GM21717 (cell line): Measurements from ENCODE around the gene VGLL4.

Experiments used
- ATAC-seq: cut with Tn5 transposase; IDR thresholded peaks from one replicate; pipeline ENCODE4 v1.9.1; 2021; ENCODE audit warnings: mild to moderate bottlenecking, moderate library complexity; ENCODE audit not compliant: unreplicated experiment

Gene VGLL4

DNA sequence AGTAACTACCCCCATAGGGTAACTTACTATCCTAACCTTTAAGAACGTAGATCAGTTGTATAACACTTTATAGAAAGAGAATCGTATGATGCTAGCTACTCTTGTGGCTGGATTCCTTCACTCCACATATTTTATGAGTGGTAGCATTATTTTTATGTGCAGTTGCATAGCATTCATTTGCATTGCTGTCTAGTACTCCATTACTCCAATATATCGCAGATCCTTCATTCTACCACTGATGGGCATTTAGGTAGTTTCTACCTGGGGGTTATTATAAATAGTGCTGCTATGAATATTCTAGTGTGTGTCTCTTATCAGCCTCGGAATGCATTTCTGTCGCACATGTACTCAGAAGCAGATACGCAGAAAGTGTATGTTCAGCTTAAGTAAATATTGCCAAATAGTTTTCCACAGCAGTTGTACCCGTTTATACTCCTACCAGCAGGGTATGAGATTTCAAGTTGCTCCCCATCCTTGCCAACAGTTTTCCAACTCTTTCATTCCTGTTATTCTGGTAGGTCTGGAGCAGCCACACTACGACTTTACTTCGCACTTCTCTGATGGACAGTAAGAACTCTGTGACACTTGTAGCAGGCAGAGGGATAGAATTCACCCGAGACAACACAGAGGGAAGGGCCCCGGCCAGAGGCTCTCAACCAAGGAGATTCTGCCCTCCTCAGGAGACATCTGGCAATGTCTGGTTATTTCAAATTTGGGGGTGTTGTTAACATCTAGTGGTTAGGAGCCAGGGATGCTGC is 9.8 kb upstream of the VGLL4 start:
- no peak for ATAC-seq

DNA sequence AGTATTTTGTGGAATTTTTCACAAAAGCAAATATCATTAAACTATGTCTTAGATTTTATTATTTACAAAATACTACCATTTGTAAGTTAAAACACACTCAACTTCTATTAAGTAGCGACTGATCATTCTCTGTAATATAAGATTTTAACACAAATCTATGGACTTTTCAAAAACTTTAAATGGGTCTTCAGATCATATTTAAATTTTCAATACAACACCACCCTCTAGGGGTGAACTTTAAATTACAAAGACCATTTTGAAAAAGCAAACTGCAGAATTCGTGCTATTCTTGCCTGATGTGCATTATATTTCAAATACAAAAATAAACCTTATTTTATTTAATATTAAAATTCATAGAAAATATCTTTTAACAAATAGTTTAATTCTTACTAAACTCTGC is 8.2 kb upstream of the VGLL4 start:
- no peak for ATAC-seq

DNA sequence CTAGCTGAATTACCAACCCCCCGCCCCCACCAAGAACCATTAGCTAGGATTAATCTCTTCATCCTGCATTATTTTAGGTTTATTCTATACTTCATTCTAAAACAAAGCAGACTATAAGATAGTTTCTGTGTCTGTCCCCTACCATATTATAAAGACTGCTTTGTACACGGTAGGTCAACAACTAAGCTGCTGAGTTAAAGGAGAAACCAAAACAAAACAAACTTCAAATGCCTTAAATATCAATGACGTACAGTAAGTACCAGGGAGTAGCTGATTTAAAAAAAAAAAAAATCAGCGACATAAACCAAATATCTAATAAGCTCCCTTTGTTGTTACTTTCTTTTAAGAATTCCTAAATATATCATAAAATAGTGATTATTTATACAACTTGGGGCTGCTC is 7.8 kb upstream of the VGLL4 start:
- no peak for ATAC-seq

DNA sequence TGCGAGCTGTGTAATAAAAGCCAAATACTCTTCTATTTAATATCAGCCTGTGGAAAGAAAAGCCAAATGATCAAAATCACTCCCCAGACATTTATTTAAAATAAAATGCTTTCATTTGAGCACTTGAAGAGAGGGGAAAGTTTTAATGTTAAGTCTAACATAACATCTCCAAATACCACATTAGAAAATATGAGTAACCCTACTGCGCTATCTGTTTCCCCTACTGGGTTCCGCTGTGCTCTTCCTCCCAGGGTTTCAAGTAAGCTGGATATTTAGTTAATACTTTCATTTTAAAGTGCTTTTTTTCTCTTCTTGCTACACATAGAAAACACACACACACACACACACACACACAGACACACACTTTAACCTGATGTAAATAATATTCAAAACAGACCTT is 6.7 kb upstream of the VGLL4 start:
- ATAC-seq = no peak

DNA sequence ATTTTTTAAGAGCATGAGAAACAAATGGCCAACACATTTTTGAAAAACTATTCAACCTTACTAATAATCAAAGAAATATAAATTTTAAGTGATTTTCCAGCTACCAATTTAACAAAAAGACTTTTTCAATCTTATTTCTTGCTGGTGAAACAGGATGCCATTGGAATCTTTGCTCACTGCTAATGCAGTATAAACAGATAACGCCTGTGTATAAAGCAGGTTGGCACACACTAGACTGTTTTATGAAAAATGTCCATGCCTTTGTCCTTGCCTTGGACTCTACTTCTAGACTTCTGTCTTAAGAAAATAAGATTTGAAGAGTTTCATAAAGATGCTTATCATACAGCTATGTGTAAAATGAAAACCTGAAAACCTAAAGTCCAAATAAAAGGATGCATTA is 5.0 kb upstream of the VGLL4 start:
- no peak for ATAC-seq

DNA sequence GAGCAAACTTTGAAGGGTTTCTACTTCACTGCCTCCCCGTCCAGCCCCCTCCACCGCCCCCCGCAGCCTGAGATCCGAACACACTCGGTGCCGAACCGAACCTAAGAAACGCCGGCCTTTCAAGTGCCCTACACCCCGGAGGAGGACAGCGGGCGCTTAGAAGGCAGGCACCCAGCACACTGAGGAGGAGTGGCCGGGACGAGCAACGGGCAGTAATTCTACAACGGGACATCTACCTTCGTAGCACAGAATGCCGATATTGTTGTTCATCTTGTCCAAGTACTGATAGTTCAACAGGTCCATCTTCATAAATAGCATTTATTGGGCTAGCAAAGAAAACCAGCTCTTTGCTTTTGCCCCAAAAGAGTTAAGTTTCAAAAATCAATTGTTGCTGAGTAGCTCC is 513 bp downstream of the VGLL4 start:
- ATAC-seq = peak; percentile 24

DNA sequence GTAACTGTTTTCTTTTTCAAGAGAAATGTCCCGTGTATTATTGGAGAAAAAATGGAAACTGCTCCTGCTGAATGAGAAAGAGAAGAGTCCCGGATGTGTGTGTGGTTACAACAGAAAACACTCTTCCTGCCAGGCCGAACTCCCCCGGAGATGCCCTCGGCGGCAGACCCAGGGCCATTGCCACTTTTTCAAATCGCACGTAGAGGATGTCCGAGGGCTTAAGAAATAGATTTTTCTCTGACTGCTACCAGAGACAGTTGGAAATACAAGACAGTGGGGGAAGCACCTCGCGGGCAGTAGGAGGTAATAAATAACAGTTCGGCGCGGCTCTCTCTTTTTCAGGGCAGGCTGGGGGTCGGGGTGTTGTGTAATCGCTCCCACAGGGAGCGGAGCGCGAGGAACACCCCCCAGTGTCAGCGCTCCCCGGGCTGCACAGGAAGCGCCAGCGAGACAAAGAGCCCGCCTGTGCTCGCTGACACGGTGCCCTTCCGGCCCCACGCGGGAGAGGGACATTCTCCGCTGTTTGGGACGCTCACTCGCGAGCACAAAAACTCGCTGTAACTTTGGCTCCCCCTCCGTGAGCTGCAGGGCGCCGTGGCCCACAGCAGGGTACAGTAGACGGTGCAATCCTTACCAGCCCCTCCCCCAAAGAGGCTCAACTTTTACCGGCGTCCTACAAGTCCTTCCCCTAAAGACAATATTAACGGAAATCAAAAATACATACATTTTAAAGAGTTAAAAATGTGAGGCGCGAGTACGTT is 1.1 kb downstream of the VGLL4 start:
- ATAC-seq = peak; percentile 66

DNA sequence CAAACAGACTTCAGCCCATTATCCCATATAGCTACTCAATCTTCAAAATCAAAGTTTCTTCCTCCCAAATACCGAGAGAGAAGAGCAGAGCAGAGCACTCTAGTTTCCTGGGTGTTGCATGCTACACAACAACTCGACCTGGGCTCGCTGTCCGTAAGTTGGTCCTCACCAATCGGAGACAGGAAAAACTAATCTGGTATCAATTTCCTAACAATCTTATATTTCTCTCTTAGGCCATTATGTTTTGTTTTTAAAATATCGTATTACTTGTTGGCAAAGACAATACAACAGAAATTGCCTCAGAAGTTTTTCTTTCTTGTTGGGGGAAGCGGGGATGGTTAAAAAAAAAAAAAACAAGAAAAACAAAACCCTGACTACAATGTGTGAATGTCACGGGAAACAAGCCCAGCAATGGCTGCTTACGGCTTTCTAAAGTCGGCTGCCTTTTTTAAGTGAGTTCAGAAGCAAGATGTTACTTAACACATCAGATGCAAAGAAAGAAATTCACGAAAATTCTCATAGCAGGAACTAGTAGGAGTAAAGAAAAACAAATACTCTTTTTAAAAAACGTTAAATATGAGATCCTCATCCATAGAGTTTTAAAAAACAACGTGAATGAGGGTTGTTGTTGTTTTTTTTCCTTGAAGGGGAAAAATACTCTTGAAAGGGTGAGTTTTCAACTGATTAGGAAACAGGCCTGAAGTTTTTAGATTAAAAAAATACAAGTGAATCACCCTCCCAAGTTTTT is 1.9 kb downstream of the VGLL4 start:
- no peak for ATAC-seq

DNA sequence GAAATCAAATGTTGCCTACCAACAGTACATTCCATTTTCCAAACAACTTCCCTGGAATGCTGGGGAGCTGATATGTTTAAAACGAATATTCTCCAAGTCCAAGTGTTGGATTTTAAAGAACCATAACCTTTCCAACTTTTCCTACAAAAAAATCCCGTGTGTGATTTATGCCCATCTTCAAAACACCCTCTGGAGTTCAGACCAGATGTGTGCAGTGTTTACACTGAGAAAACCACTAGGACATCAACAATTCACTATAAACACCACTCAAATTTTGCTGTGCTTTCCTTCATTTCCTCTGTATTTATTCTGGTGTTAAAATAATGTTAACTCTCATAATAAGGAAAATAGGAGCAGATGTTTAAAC is 2.4 kb downstream of the VGLL4 start:
- ATAC-seq = no peak

DNA sequence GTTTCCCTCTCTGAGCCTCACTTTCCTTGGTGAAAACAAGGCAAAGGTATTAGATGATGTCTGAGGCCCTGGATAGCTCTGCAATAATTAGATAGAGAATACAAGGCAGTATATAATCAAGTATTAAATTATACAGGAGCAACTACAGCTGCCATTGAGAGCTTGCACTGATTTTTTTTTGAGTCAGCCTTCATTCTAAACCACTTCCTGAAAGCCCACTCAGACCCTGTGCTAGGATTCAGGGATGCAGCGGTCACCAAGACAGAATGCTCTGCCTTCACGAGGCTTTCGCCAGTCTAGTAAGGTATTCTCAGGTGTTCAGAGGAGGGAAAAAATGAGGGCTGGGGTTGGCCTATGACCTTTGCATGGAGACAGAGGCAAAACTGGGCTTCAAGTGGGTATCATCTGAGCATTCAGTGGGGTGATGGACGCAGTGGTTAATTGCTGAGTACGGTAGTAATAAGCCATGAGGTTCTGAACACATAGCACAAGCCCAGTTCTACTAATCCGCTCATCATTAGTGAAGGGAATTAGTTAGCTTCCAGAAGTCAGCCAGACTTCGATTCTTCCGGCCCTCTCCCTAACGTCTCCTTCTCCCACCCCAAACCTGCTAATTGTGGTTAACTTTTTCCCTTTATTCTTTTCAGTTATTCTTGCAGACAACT is 3.6 kb downstream of the VGLL4 start:
- ATAC-seq = no peak

DNA sequence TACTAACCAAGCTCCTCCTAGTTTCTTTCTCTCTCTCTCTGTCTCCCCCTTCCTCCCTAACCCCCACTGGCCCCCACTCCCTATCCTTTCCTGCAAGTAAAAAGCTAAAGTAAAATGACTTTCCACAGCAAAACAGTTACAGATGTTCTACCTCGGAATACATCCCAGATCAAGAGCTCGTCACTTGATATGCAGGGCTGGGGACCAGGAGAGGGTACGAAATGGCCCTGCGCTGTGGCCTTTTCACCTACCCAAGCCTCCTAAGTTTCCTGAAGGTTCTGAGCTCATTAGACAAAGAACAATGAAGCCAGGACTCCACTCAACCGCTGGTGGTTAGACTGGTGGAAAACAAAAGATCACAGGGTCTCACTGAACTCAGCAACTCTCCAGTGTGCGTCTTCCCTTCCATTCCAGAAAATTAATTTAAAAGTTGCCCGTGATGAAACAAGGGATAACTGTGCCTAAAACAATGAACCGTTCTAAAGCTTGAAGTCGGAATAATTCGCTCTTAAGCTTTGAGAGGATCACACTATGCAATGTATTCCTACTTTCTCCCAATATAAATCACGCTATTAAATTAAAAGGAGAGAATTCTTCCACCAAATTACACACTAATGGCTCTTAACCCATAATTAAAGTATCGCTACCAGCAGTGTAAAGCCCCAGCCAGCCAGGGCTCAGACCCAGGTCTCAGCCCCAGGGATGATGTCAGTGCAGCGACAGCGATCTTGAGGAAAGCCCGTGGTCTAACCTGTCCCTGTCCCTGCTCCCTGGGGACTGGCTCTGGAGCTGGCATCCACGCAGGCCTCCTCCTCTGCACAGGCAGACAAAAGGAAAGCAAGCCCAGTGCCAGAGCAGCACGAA is 5.0 kb downstream of the VGLL4 start:
- ATAC-seq = no peak

DNA sequence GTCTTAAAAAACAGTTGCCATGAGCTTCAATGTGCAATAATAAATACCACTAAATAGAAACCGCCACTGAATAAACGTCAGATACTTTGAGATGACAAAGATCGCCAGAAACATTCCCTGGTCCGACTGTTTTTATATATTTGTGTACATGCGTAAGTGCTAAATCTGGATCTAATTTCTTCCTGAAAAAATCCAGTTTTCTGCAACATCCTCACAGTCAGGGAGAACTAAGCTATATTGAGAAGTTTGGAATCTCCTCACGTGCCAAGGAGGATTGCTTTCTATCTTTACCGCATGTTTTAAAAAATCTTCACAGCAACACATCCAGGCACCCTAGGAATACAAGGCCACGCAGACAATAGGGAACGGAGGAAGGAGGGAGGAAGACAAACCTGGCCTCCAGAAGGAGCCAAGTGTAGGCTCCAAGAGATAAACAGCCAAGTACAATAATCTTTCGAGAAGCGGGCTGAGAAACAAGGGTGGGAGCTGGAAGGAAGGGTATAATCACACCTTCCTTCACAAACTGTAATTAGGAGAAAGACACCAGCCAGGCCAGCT is 5.7 kb downstream of the VGLL4 start:
- no peak for ATAC-seq

DNA sequence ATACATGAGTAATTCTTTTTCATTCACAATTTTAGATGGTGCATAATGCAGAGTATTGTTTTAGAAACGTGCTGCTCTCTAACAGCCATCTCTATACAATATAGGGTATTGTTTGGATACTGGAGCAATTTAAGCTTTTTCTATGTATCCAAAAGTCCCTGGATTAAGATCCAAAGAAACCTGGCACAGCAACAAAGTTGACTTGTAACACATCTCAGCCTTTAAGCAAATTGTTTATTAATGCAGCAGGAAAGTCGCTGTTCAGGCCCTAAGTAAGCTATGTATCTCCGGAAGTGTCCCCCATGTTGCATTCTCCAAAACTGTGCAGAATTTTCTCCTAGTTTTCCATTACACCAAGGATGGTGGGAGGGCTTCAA is 7.3 kb downstream of the VGLL4 start:
- no peak for ATAC-seq

DNA sequence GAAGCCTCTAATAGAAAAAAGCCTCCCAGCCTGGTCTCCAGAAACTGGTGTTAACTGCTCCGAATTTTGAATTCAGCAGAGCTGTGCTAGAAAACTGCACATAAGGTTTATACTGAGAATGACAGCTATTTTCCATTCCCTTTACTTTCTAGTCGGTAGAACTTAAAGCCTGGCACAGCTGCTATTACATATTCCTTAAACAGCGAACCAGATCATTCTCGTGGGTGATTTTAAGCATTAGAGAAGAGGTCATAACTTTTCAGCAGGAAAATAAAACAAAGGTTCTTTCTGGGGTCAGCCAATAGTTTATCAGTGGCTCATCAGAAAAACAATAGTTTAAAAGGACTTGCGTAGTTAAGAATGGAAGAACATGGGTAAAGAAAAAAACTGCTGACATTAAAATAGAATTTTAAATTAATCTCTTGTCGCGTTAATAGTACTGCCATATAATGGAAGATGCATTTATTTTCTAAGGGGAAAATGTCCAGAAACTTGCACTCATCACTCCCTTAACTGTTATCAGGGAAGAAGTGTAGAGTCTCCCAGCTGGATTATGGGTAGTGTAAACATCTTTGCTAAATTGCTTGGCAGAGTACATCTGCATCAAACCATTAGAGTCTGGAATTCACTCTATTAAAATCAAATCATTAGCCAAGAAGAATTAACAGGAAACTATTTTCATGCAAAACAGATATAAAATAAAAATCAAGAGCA is 7.9 kb downstream of the VGLL4 start:
- no peak for ATAC-seq

DNA sequence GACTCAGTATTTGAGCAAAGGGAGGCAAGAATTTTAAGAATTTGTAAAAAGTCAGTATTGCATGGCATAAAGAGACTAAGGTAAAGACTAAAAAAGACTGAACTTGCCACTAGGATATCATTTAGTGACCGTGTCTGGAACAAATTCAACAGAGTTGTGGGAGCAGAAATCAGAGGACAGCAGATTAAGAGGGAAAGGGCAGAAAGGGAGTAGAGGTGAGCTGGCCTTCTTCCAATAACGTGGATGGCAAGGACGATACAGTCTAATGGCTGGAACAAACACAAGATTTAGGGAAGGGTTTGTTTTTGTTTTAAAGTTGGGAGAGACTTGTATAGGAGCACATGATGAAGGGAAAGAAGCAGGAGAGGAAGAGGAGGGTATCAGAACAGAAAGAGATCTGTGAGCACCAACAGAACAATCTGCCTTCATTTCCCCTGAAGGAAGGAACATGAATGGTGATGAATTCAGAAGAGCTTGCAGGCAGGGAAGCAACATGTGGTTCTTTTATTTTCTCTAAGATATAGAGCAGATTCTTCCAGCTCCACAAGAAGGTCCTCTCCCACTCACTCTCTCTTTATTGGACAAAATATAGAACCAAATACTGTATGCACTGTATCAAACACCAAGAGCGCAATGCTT is 8.6 kb downstream of the VGLL4 start:
- ATAC-seq = no peak

DNA sequence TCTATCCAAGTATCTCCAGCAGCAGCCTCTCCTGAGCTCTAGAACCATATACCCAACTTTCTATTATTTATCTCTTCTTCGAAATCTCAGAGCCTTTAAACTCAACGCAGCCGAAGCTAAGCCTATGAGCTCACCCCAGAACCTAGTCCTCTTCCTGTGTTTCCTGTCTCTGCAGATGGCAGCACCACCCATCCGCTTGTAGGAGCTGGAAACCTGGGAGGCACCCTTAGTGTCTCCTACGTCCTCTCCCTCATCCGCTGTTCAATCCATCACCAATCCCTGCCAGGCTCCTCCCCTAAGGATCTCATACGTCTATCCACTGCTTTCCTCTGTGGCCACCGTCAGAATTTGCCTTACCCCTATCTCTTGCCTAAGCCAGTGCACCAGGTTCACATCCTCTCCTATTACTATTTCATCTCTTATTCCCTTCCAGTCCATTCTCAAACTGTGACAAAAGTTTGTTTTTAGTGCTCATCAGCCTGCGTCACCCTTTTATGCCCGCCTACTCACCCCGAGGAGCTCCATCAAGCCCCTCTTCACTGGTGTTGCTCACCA is 9.6 kb downstream of the VGLL4 start:
- no peak for ATAC-seq

DNA sequence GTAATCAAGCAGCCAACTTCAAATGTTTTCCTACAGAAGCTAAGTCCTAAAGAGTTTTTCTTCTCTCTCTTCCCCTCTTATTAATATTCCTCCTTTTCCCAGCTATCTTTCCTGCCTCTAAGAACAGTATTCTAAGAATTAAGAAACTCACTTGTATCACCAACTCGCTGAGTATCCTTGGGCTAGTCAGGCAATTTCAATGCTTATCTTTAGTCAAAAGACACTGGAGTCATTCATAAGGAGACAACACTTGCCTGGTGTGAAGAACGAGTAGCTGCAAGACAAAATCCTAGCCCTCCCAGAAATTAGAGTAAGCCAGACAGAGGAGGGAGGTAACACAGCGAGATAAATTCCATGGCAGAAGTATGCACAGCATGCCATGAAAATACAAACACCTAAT is 10.7 kb downstream of the VGLL4 start:
- ATAC-seq = no peak

DNA sequence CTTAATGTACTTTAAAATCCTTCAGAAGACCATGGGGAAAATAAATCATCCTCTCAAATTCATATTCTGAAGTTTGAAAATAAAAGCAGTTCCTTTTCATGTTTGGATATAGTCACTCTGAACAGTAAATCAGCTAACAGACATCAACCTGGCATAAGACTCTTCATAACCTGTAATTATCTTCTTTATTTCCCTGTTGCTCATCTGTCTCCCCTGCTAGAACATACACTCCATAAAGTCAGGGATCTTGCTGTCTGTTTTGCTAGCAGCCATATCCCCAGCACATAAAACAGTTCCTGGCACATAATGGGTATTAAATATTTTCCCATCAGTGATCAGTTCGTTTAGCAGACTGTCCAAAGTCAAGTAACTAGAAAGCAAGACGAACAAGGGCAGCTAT is 11.2 kb downstream of the VGLL4 start:
- no peak for ATAC-seq

DNA sequence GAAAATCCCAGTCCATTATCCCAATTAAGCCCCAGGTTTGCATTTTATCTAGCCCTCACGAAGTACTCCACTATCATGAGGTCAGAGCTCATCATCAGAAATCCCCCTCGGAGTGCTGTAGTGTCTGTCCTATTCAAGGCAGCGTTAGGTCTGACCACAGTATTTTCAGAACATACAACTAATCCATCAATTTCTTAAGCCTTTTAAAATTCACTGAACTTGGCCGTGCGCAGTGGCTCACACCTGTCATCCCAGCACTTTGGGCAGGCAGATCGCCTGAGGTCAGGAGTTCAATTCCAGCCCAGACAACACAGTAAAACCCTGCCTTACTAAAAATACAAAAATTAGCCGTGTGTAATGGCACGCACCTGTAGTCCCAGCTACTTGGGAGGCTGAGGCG is 11.9 kb downstream of the VGLL4 start:
- ATAC-seq = no peak
